ENCODE measurements around the gene SPR.

Gene SPR

GRCh38 chr2:72916743-72917137, 29.5 kb downstream of the SPR start:
- FAIRE-seq: no peak

GRCh38 chr2:72917138-72917876, 30.1 kb downstream of the SPR start, which contains the start of gene EMX1:
Gene EMX1 (plus strand): TSS chr2:72917519. CDS start chr2:72917853, 334 bp downstream.
- no peak for FAIRE-seq

GRCh38 chr2:72917877-72918553, 30.8 kb downstream of the SPR start:
- no peak for FAIRE-seq

GRCh38 chr2:72919414-72920317, 32.5 kb downstream of the SPR start:
- FAIRE-seq: no peak

- FAIRE-seq: no peak
Measured at GRCh38 chr2:72920318-72921087, 33.3 kb downstream of the SPR start.

- FAIRE-seq: no peak
Measured at GRCh38 chr2:72921088-72921851, 34.1 kb downstream of the SPR start.

- FAIRE-seq: no peak
Measured at GRCh38 chr2:72921853-72922252, 34.6 kb downstream of the SPR start.

GRCh38 chr2:72923833-72924352, 36.7 kb downstream of the SPR start:
- no peak for FAIRE-seq

- no peak for FAIRE-seq
Measured at GRCh38 chr2:72924353-72925240, 37.4 kb downstream of the SPR start.

- FAIRE-seq: no peak
Measured at GRCh38 chr2:72925328-72925943, 38.2 kb downstream of the SPR start.

GRCh38 chr2:72926368-72926767, 39.2 kb downstream of the SPR start:
- FAIRE-seq: no peak

GRCh38 chr2:72926811-72927465, 39.7 kb downstream of the SPR start:
- FAIRE-seq: no peak

GRCh38 chr2:72927619-72928550, 40.7 kb downstream of the SPR start:
- no peak for FAIRE-seq

GRCh38 chr2:72929010-72929409, 41.8 kb downstream of the SPR start:
- FAIRE-seq: no peak

- FAIRE-seq: no peak
Measured at GRCh38 chr2:72931280-72931910, 44.2 kb downstream of the SPR start.

GRCh38 chr2:72932045-72932740, 45.0 kb downstream of the SPR start:
- no peak for FAIRE-seq

- FAIRE-seq: no peak
Measured at GRCh38 chr2:72932805-72933204, 45.6 kb downstream of the SPR start.
